Trophoblast cell (in vitro differentiated cells and primary cell): ENCODE data around the gene RASA2.

Experiments
- DNase-seq, 2 donors: peaks; one replicate each; pipeline ENCODE4 v3.0.0-alpha.2; 2016
- H2AFZ ChIP-seq: 2 replicates; pipeline ENCODE4 v1.6.1; 2013; ENCODE audit warnings: low read length, moderate library complexity, mild to moderate bottlenecking; ENCODE audit not compliant: insufficient read depth, poor library complexity
- H2AK5ac ChIP-seq: 2 replicates; pipeline ENCODE4 v1.6.1; 2013; ENCODE audit warnings: mild to moderate bottlenecking, low read length
- H2BK120ac ChIP-seq: 2 replicates; pipeline ENCODE4 v1.6.1; 2013; ENCODE audit warnings: low read length, mild to moderate bottlenecking, moderate library complexity; ENCODE audit not compliant: insufficient read depth, poor library complexity
- H2BK12ac ChIP-seq: 2 replicates; pipeline ENCODE4 v1.6.1; 2013; ENCODE audit warnings: mild to moderate bottlenecking, low read length, moderate library complexity
- H2BK5ac ChIP-seq: 2 replicates; pipeline ENCODE4 v1.6.1; 2013; ENCODE audit warnings: low read length, low read depth, moderate library complexity, mild to moderate bottlenecking; ENCODE audit not compliant: poor library complexity
- H3K14ac ChIP-seq: 2 replicates; pipeline ENCODE4 v1.6.1; 2013; ENCODE audit warnings: mild to moderate bottlenecking, low read length
- H3K18ac ChIP-seq: 2 replicates; pipeline ENCODE4 v1.6.1; 2013; ENCODE audit warnings: mild to moderate bottlenecking, low read length
- H3K23ac ChIP-seq: 2 replicates; pipeline ENCODE4 v1.6.1; 2013; ENCODE audit warnings: low read length
- H3K27ac ChIP-seq: 2 replicates; pipeline ENCODE4 v1.5.1; 2013; ENCODE audit warnings: low read depth, mild to moderate bottlenecking, inconsistent platforms, low read length, moderate library complexity
- H3K27me3 ChIP-seq: 2 replicates; pipeline ENCODE4 v1.6.1; 2013; ENCODE audit warnings: inconsistent platforms, mild to moderate bottlenecking, low read length, moderate library complexity; ENCODE audit not compliant: insufficient read depth
- H3K36me3 ChIP-seq, 2 experiments: 1 replicate in 1 of 2; 2 replicates in 1 of 2; pipeline ENCODE4 v1.6.1; 2013; ENCODE audit warnings: low read length in 2 of 2, mild to moderate bottlenecking in 2 of 2, moderate library complexity in 1 of 2; ENCODE audit not compliant: insufficient read depth in 2 of 2, control insufficient read depth in 1 of 2
- H3K4ac ChIP-seq: 2 replicates; pipeline ENCODE4 v1.6.1; 2013; ENCODE audit warnings: low read depth, mild to moderate bottlenecking, low read length, moderate library complexity
- H3K4me1 ChIP-seq, 2 experiments: 1 replicate in 1 of 2; 2 replicates in 1 of 2; pipeline ENCODE4 v1.6.1; 2013; ENCODE audit warnings: low read length in 2 of 2, mild to moderate bottlenecking in 2 of 2, moderate library complexity in 1 of 2; ENCODE audit not compliant: insufficient read depth in 2 of 2, control insufficient read depth in 1 of 2
- H3K4me2 ChIP-seq: 2 replicates; pipeline ENCODE4 v1.6.1; 2013; ENCODE audit warnings: inconsistent platforms, mild to moderate bottlenecking, low read length, moderate library complexity
- H3K4me3 ChIP-seq: 2 replicates; pipeline ENCODE4 v1.5.1; 2013; ENCODE audit warnings: mild to moderate bottlenecking, low read depth, low read length, inconsistent platforms
- H3K79me1 ChIP-seq: one replicate; pipeline ENCODE4 v1.6.1; 2013; ENCODE audit warnings: low read length
- H3K79me2 ChIP-seq: 2 replicates; pipeline ENCODE4 v1.6.1; 2013; ENCODE audit warnings: low read length, mild to moderate bottlenecking; ENCODE audit not compliant: control insufficient read depth, insufficient read depth, poor library complexity
- H3K9ac ChIP-seq: 2 replicates; pipeline ENCODE4 v1.6.1; 2013; ENCODE audit warnings: mild to moderate bottlenecking, low read length
- H3K9me3 ChIP-seq: 2 replicates; pipeline ENCODE4 v1.6.1; 2013; ENCODE audit warnings: low read depth, mild to moderate bottlenecking, control low read depth, inconsistent platforms, low read length; ENCODE audit not compliant: insufficient read depth
- H4K12ac ChIP-seq: 2 replicates; pipeline ENCODE4 v1.6.1; 2013; ENCODE audit warnings: low read depth, mild to moderate bottlenecking, low read length, moderate library complexity
- H4K8ac ChIP-seq: 2 replicates; pipeline ENCODE4 v1.6.1; 2013; ENCODE audit warnings: low read depth, mild to moderate bottlenecking, low read length, moderate library complexity
- H4K91ac ChIP-seq: one replicate; pipeline ENCODE4 v1.6.1; 2013; ENCODE audit warnings: low read depth, mild to moderate bottlenecking, low read length, moderate library complexity
- WGBS: extraction: QIAGEN DNeasy Blood & Tissue Kit; methylation state at CpG from one replicate; pipeline ENCODE4 v1.1.7; 2013; ENCODE audit warnings: missing lambda C conversion rate; ENCODE audit not compliant: insufficient read length, insufficient coverage; ENCODE audit errors: extremely low coverage; 5-methylcytosine and 5-hydroxymethylcytosine counted together

The RASA2 gene

GRCh38 chr3:141642215-141642614, 155.4 kb downstream of the RASA2 start:
- no peaks in the 10 kb centered on the region for H3K79me1 ChIP-seq
- H3K9ac ChIP-seq = no peak overlapping the region
- no peak for DNase-seq
- no peaks in the 10 kb centered on the region for H3K27me3 ChIP-seq
- H3K4ac ChIP-seq = no peak overlapping the region
- WGBS = no CpG with 5 or more reads among the region's 2 CpGs
- no peak overlapping the region for H3K23ac ChIP-seq
- no peak overlapping the region for H2BK120ac ChIP-seq
- H3K18ac ChIP-seq = no peak overlapping the region
- H2AFZ ChIP-seq = no peak overlapping the region
- no peaks in the 10 kb centered on the region for H3K4me1 ChIP-seq
- H4K8ac ChIP-seq = no peak overlapping the region
- H3K14ac ChIP-seq = no peak overlapping the region
- no peaks in the 10 kb centered on the region for H3K9me3 ChIP-seq
- no peaks in the 10 kb centered on the region for H3K36me3 ChIP-seq
- no peak overlapping the region for H3K4me3 ChIP-seq
- H2AK5ac ChIP-seq = no peak overlapping the region
- H2BK5ac ChIP-seq = no peak overlapping the region
- no peak overlapping the region for H4K91ac ChIP-seq
- no peaks in the 10 kb centered on the region for H3K79me2 ChIP-seq
- H2BK12ac ChIP-seq = no peak overlapping the region
- no peak overlapping the region for H3K4me2 ChIP-seq
- no peak overlapping the region for H4K12ac ChIP-seq
- H3K27ac ChIP-seq = no peak overlapping the region

- H3K79me1 ChIP-seq = no peaks in the 10 kb centered on the region
- no peak overlapping the region for H3K9ac ChIP-seq
Measured at GRCh38 chr3:141643391-141643790, 156.6 kb downstream of the RASA2 start.

DNA sequence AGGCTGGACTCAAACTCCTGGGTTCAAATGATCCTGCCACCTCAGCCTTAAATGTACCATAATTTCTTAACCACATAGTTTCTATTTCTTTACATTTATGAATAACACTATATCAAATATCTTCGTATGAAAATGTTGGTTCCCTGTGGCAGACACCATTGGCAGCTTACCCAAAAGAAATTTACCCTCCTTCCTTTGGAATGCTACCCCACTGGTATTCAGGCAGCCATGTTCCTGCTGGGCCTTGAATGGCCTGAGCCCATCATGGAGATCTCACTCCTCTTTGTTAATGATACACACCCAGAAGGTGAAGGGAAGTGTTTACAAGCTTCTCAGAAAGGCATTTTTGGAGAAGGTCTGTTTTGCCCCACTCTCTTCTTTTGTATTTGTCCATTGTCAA, 157.0 kb downstream of the RASA2 start:
- no peak overlapping the region for H3K4ac ChIP-seq
- no peak overlapping the region for H3K9ac ChIP-seq
- H3K4me2 ChIP-seq = no peak overlapping the region
- no peak overlapping the region for H3K27ac ChIP-seq
- H3K18ac ChIP-seq = no peak overlapping the region
- no peak overlapping the region for H3K4me3 ChIP-seq
- H4K91ac ChIP-seq = no peak overlapping the region
- H3K79me2 ChIP-seq = no peaks in the 10 kb centered on the region
- H2AK5ac ChIP-seq = no peak overlapping the region
- H3K14ac ChIP-seq = no peak overlapping the region
- H3K36me3 ChIP-seq = no peaks in the 10 kb centered on the region
- peak in 1 of 2 donors; percentile 46 for DNase-seq
- H3K27me3 ChIP-seq = no peaks in the 10 kb centered on the region
- WGBS = no CpG with 5 or more reads among the region's 1 CpG
- no peaks in the 10 kb centered on the region for H3K9me3 ChIP-seq
- no peak overlapping the region for H4K8ac ChIP-seq
- H4K12ac ChIP-seq = no peak overlapping the region
- no peak overlapping the region for H2BK12ac ChIP-seq
- H3K4me1 ChIP-seq = peaks cover 0 to 3% of the 10 kb centered on the region in 2 experiments
- no peaks in the 10 kb centered on the region for H3K79me1 ChIP-seq
- H3K23ac ChIP-seq = no peak overlapping the region
- no peak overlapping the region for H2BK120ac ChIP-seq
- H2AFZ ChIP-seq = no peak overlapping the region
- H2BK5ac ChIP-seq = no peak overlapping the region

More at GRCh38 chr3:141643391-141643790, 156.6 kb downstream of the RASA2 start:
- H3K79me2 ChIP-seq = no peaks in the 10 kb centered on the region
- H3K4me3 ChIP-seq = no peak overlapping the region
- no peak overlapping the region for H2AFZ ChIP-seq
- H3K14ac ChIP-seq = no peak overlapping the region
- no peaks in the 10 kb centered on the region for H3K27me3 ChIP-seq
- H3K36me3 ChIP-seq = no peaks in the 10 kb centered on the region
- no peak overlapping the region for H3K4ac ChIP-seq
- peak in 1 of 2 donors; percentile 71 for DNase-seq
- no peak overlapping the region for H3K23ac ChIP-seq
- H3K9me3 ChIP-seq = no peaks in the 10 kb centered on the region
- H4K91ac ChIP-seq = no peak overlapping the region
- no peak overlapping the region for H2BK12ac ChIP-seq
- no peak overlapping the region for H3K4me2 ChIP-seq
- H3K4me1 ChIP-seq = peaks cover 0 to under 1% of the 10 kb centered on the region in 2 experiments
- no peak overlapping the region for H2AK5ac ChIP-seq
- H3K18ac ChIP-seq = no peak overlapping the region
- H4K8ac ChIP-seq = no peak overlapping the region
- H3K27ac ChIP-seq = no peak overlapping the region
- H2BK120ac ChIP-seq = no peak overlapping the region
- no peak overlapping the region for H4K12ac ChIP-seq
- no peak overlapping the region for H2BK5ac ChIP-seq

GRCh38 chr3:141644931-141645330, 158.1 kb downstream of the RASA2 start:
- DNase-seq = peak; percentile 79 to 88

More at GRCh38 chr3:141644931-141645330, 158.1 kb downstream of the RASA2 start:
- no peak overlapping the region for H4K91ac ChIP-seq
- H4K8ac ChIP-seq = peak overlapping the region; percentile 26
- H3K4me1 ChIP-seq = peaks cover 0 to 3% of the 10 kb centered on the region in 2 experiments
- no peaks in the 10 kb centered on the region for H3K36me3 ChIP-seq
- H3K18ac ChIP-seq = no peak overlapping the region
- H3K27ac ChIP-seq = no peak overlapping the region
- H3K14ac ChIP-seq = no peak overlapping the region
- no CpG with 5 or more reads among the region's 5 CpGs for WGBS
- no peak overlapping the region for H2AFZ ChIP-seq
- H3K9me3 ChIP-seq = no peaks in the 10 kb centered on the region
- H3K23ac ChIP-seq = no peak overlapping the region
- no peak overlapping the region for H3K4me3 ChIP-seq
- no peak overlapping the region for H3K9ac ChIP-seq
- H3K4me2 ChIP-seq = no peak overlapping the region
- no peak overlapping the region for H2AK5ac ChIP-seq
- no peak overlapping the region for H2BK12ac ChIP-seq
- no peaks in the 10 kb centered on the region for H3K79me1 ChIP-seq
- no peak overlapping the region for H2BK5ac ChIP-seq
- no peaks in the 10 kb centered on the region for H3K79me2 ChIP-seq
- H2BK120ac ChIP-seq = no peak overlapping the region
- no peak overlapping the region for H3K4ac ChIP-seq
- no peaks in the 10 kb centered on the region for H3K27me3 ChIP-seq
- no peak overlapping the region for H4K12ac ChIP-seq
